ENCODE data around the gene AUTS2.

DNA sequence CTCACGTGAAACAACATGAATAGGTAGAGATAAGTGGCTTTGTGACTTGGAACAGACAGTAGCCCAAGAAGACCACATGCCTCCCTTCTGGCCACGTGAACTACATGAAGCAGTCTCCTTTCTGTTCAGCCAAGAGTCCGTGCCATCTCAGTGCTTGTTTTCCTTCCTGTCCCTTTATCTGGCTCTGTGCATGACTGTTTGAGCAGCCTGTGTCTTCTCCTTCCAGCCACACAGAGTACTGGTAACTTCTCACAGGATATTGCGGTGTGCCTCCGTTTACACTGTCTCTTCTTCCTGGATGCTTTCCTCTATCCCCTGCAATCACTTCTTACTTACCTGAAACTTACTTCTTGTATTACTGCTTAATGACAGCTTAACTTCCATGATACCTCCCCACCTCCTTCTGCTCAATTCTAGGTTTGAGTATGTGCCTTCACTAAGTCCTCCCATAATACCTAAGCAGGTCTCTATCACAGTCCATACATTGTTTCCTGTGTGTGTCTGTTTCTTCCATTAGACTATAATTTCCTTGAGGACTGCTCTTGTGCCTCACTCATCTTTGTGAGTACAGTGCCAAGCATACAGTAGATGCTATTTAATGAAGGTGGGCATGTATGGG, 748.7 kb downstream of the AUTS2 start:
- no peak for TF ChIP-seq TAF1 (IDR thresholded peaks at IDR 0.05; ENCODE audit: low read depth, low read length)
- no peak for TF ChIP-seq POLR2A (IDR thresholded peaks at IDR 0.05; ENCODE audit: low read depth, low read length)

All from GM12891 (cell line).